PFSK-1 (cell line): ENCODE data around the gene RPUSD1.

Source experiments
- POLR2AphosphoS5 ChIP-seq: IDR thresholded peaks from 2 replicates; pipeline ENCODE4 v1.6.1; 2012; ENCODE audit warnings: low read depth, mild to moderate bottlenecking, control low read depth, low read length, moderate library complexity
- REST ChIP-seq, 2 experiments: IDR thresholded peaks; 2 replicates each; pipeline versions ENCODE4 v1.6.1 to v1.8.0; 2011 to 2012; ENCODE audit warnings: low read depth in 2 of 2, low read length in 2 of 2, control low read depth in 1 of 2, inconsistent platforms in 1 of 2, mild to moderate bottlenecking in 1 of 2, moderate library complexity in 1 of 2; ENCODE audit not compliant: insufficient read depth in 1 of 2
- TAF1 ChIP-seq: IDR thresholded peaks from 2 replicates; pipeline ENCODE4 v1.6.1; 2012; ENCODE audit warnings: low read length, control low read depth, borderline replicate concordance; ENCODE audit not compliant: insufficient read depth

GRCh38 chr16:815861-816260 is 27.7 kb upstream of the RPUSD1 start:
- TF ChIP-seq POLR2AphosphoS5, result no peak
- TF ChIP-seq REST (IDR thresholded peaks at IDR 0.05; ENCODE audit: insufficient read depth in 1 of 2, low read depth in 2 of 2, low read length in 2 of 2), result no peak
- TF ChIP-seq TAF1, result no peak
